Heart left ventricle (tissue), 16 donors: ENCODE data around the gene CDH12. TPM values are rescaled to one million over a fixed set of nuclear protein-coding genes. Genes with fewer than 3 reads are reported as not detected.

Experiments
- ATAC-seq, 4 donors: fragments of 200-7000 bp; cut with Tn5 transposase; one replicate each; pipeline ENCODE4 v1.9.1; 2020 to 2022; ENCODE audit warnings: moderate library complexity in 4 of 4, mild to moderate bottlenecking in 3 of 4, moderate number of reproducible peaks in 1 of 4
- DNase-seq, 5 donors: peaks; one replicate each; pipeline ENCODE4 v3.0.0-alpha.2; 2020
- H3K27ac ChIP-seq, 12 donors: fragments of 200-600 bp; sonication (generic) in 4 of 12; one replicate each; pipeline versions ENCODE4 v1.5.0 to v1.8.0; 2016 to 2022; ENCODE audit warnings: mild to moderate bottlenecking in 2 of 12
- H3K27me3 ChIP-seq, 9 donors: fragments of 200-600 bp; sonication (generic) in 2 of 9; one replicate each; pipeline versions ENCODE4 v1.5.1 to v1.8.0; 2016 to 2022; ENCODE audit warnings: mild to moderate bottlenecking in 3 of 9
- H3K36me3 ChIP-seq, 9 donors: fragments of 200-600 bp; sonication (generic) in 2 of 9; one replicate each; pipeline versions ENCODE4 v1.5.0 to v1.8.0; 2018 to 2022; ENCODE audit warnings: mild to moderate bottlenecking in 2 of 9
- H3K4me1 ChIP-seq, 12 donors: fragments of 200-600 bp; sonication (generic) in 4 of 12; one replicate each; pipeline versions ENCODE4 v1.5.0 to v1.8.0; 2016 to 2022; ENCODE audit warnings: mild to moderate bottlenecking in 3 of 12
- H3K4me3 ChIP-seq, 12 donors: fragments of 200-600 bp; sonication (generic) in 4 of 12; one replicate each; pipeline versions ENCODE4 v1.5.0 to v1.8.0; 2017 to 2022; ENCODE audit warnings: mild to moderate bottlenecking in 9 of 12, moderate library complexity in 4 of 12
- H3K9me3 ChIP-seq, 12 donors: fragments of 200-600 bp; sonication (generic) in 4 of 12; one replicate each; pipeline versions ENCODE4 v1.5.0 to v1.8.0; 2016 to 2022; ENCODE audit warnings: mild to moderate bottlenecking in 1 of 12
- CTCF ChIP-seq, 12 donors: fragments of 200-600 bp; sonication (generic) in 4 of 12; IDR thresholded peaks; one replicate each; pipeline versions ENCODE4 v1.5.0 to v1.8.0; 2018 to 2022; ENCODE audit warnings: antibody characterized with exemption in 12 of 12, mild to moderate bottlenecking in 5 of 12
- POLR2A ChIP-seq, 2 donors: fragments of 450-650 bp; IDR thresholded peaks; one replicate each; pipeline ENCODE4 v1.6.1; 2017; ENCODE audit warnings: antibody characterized with exemption in 2 of 2, mild to moderate bottlenecking in 2 of 2, moderate library complexity in 2 of 2
- WGBS, 4 donors: extraction: QIAGEN DNeasy Blood & Tissue Kit in 2 of 4; methylation state at CpG; one replicate each; pipeline versions ENCODE4 v1.1.5 to v1.1.7; 2013 to 2018; 5-methylcytosine and 5-hydroxymethylcytosine counted together
- intact Hi-C, 10 donors: fragments of 100-400 bp; cut with DNase I; formaldehyde crosslinking; loops; one replicate each; pipeline versions ENCODE4 v1.11.1 to v1.14.2; 2022
- polyA plus RNA-seq, 2 donors: library from polyadenylated mRNA; stranded (reverse); fragments of 200-250 nt; gene quantifications; one replicate each; pipeline ENCODE4 v1.2.3, GENCODE V29; 2013
- total RNA-seq, 9 donors: library from RNA; depleted of rRNA in 2 of 9; stranded (reverse); fragments of >200 nt in 2 of 9; fragmentation: NEBNext Ultra II Directional in 3 of 9; extraction: Animal tissue kit (Norgen Biotek cat#: 25700) in 3 of 9; gene quantifications; one replicate each; pipeline versions ENCODE4 v1.1.0 to v1.2.4, GENCODE V29; 2016 to 2023
- donor health status: ischemic (EF 13 %, LVEDD 7.1; RV severe dilation, severe dysfunction).
- donor health status: healthy with polysubstance abuse.
- donor health status: DM: no; HTN: yes; CAD: no.
- donor health status: DM: no; HTN: no; CAD: no.
- donor health status: ischemic (EF 25% LVEDD 6.9; RV normal size, moderate dysfunction).
- donor health status: ischemic (EF 25% LVEDD 5.7; RV mildly dilated, moderate dysfunction).
- donor health status: healthy.
- donor health status: DM: yes; HTN: yes; CAD: no.
- donor health status: ischemic (EF 35%, LVEDD 5.7; RV mildly dilated, moderate dysfunction).
- donor health status: nonischemic (EF 11% LVEDD 7.7; RV severe dilation, severe dysfunction).
- donor health status: DM: yes; HTN: yes; CAD: no.
- donor health status: PGD.
- donor health status: ischemic (EF 29% LVEDD 5.4; RV normal size, mild dysfunction).
- donor health status: nonischemic (EF 23%, LVEDD 6.1; RV moderate dilation, normal function).

CDH12 gene
- total and polyA plus RNA-seq, 11 donors: 0.11 TPM; not detected in 10

GRCh38 chr5:22572941-22573340 is 280.2 kb downstream of the CDH12 start:
- DNase-seq (no peak), ATAC-seq (no peak)
- Histone ChIP-seq H3K36me3 (no peaks in the 10 kb centered on the region), H3K27me3 (no peaks in the 10 kb centered on the region), H3K4me3 (no peak overlapping the region), H3K9me3 (peaks cover 0 to 5% (median 0%) of the 10 kb centered on the region in 12 donors), H3K27ac (no peak overlapping the region), H3K4me1 (no peaks in the 10 kb centered on the region)
- intact Hi-C loops: no loop called here
- TF ChIP-seq CTCF (IDR thresholded peaks at IDR 0.05) (no peak), POLR2A (IDR thresholded peaks at IDR 0.05) (no peak)

DNA sequence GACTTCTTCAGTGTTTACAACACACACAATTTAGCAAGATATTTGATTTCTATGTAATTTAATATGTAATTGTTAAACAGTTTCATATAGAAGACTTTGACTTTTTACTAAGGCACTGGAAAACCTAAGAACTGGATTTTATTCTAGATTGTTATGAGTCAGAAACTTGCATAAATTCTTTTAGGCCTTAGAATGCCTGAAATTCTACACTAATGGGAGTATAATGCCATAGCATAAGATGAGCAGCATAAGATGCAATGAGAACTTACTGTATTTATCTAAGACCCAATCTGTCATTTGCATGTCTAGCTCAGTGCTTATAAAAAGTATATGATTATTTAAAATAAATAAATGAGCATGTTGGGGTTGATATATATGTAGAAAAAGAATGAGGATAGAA is 285.2 kb downstream of the CDH12 start:
- Histone ChIP-seq H3K9me3 (peaks cover 0 to 12% (median 0%) of the 10 kb centered on the region in 12 donors), H3K4me3 (no peak overlapping the region), H3K27me3 (no peaks in the 10 kb centered on the region), H3K27ac (no peak overlapping the region), H3K4me1 (no peaks in the 10 kb centered on the region), H3K36me3 (no peaks in the 10 kb centered on the region)
- intact Hi-C loops: no loop called here
- ATAC-seq (no peak), DNase-seq (no peak)
- TF ChIP-seq CTCF (IDR thresholded peaks at IDR 0.05) (no peak), POLR2A (IDR thresholded peaks at IDR 0.05) (no peak)

DNA sequence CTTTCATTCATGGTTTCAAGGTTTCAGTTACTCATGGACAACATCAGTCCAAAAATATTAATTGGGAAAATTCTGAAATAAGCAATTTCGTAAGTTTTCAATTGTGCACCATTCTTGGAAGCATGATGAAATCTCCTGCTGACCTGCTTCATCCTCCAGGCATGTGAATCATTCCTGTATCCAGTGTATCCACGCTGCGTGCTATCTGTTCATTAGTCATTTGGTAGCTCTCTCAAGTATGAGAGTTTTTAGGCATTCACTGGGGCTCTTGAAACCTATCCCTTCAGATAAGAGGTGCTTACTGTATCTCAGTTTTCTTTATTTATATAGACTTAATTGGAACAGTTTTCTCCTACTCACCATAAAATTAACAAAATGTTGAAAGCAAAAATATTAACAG is 293.0 kb downstream of the CDH12 start:
- 17 to 29% (median 26%) methylated on average over 3 of the region's 3 CpGs for WGBS, 4 donors
- no peak for ATAC-seq
- intact Hi-C loops: no loop called here

DNA sequence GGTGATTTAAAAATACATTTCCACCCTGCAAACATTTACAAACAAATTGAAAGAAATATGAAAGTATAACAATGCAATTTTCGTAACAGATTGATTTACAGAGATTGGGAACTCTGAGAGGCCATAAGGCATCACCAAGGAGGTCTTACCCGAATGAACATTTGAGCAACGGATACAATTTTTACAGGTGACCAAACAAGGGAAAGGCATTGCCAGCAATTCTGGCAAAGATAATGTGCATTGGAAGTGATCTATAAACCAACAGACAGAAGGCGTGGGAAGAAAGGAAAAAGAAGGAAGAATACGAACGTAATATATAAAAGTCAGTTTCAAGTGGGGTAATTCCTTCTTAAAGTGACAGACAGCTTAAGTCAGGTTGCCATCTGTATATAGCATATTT is 295.9 kb downstream of the CDH12 start:
- no peaks in the 10 kb centered on the region for H3K9me3 ChIP-seq
- no peaks in the 10 kb centered on the region for H3K4me1 ChIP-seq
- H3K36me3 ChIP-seq: no peaks in the 10 kb centered on the region
- TF ChIP-seq CTCF (IDR thresholded peaks at IDR 0.05): no peak
- TF ChIP-seq POLR2A (IDR thresholded peaks at IDR 0.05): no peak
- H3K4me3 ChIP-seq: no peak overlapping the region
- no peaks in the 10 kb centered on the region for H3K27me3 ChIP-seq
- DNase-seq (no peak), ATAC-seq (no peak)
- H3K27ac ChIP-seq: no peak overlapping the region
- intact Hi-C loops: no loop called here
- WGBS, 4 donors: 82 to 87% (median 83%) methylated on average over 6 of the region's 6 CpGs

More for the DNA sequence above, 293.0 kb downstream of the CDH12 start:
- no peak overlapping the region for H3K4me3 ChIP-seq
- no peaks in the 10 kb centered on the region for H3K4me1 ChIP-seq
- TF ChIP-seq POLR2A (IDR thresholded peaks at IDR 0.05) (no peak), CTCF (IDR thresholded peaks at IDR 0.05) (no peak)
- H3K27me3 ChIP-seq: no peaks in the 10 kb centered on the region
- H3K36me3 ChIP-seq: no peaks in the 10 kb centered on the region
- DNase-seq: no peak
- H3K27ac ChIP-seq: no peak overlapping the region
- no peaks in the 10 kb centered on the region for H3K9me3 ChIP-seq
